Caco-2 (cell line): ENCODE data around the gene PNMT. TPM values are rescaled to one million over a fixed set of nuclear protein-coding genes. Genes with fewer than 3 reads are reported as not detected.
A peak's percentile ranks its signal among the peaks of the same experiment; 100 is the strongest.

Source experiments
- BruUV-seq: library from RNA; stranded (reverse); fragments of 400-500 nt; replicated peaks from 2 replicates; lab custom pipeline; 2021; lab: Mats Ljungman, UMichigan
- CTCF ChIA-PET: fragments of 300-600 bp; sonication (Branson Sonifier 250); formaldehyde crosslinking; loops from one replicate; lab custom pipeline; 2022; ENCODE audit warnings: antibody characterized with exemption; lab: Charles Lee
- POLR2A ChIA-PET: fragments of 300-600 bp; sonication (Branson Sonifier 250); formaldehyde crosslinking; loops from one replicate; lab custom pipeline; 2022; ENCODE audit warnings: antibody characterized with exemption; lab: Charles Lee
- DNase-seq, 2 experiments: peaks; one replicate each; pipeline versions ENCODE4 v3.0.0 to v3.0.0-alpha.2; 2020 to 2022
- H3K27me3 ChIP-seq: replicated peaks from 2 replicates; pipeline ENCODE4 v1.6.0; 2011; ENCODE audit warnings: low read length; ENCODE audit not compliant: control insufficient read depth, insufficient read depth
- H3K36me3 ChIP-seq: 2 replicates; pipeline ENCODE4 v1.5.1; 2011; ENCODE audit warnings: low read length; ENCODE audit not compliant: control insufficient read depth, insufficient read depth
- H3K4me1 ChIP-seq: fragments of 250-450 bp; sonication (Bioruptor Pico); 2 replicates; pipeline ENCODE4 v1.5.1; 2020; ENCODE audit warnings: mild to moderate bottlenecking
- H3K4me3 ChIP-seq: 2 replicates; pipeline ENCODE4 v1.5.1; 2011; ENCODE audit warnings: low read depth, mild to moderate bottlenecking, control low read depth, low read length
- H3K9me3 ChIP-seq: fragments of 250-450 bp; sonication (Bioruptor Pico); 2 replicates; pipeline ENCODE4 v1.5.1; 2020; ENCODE audit warnings: mild to moderate bottlenecking, moderate library complexity
- H3K27ac Mint-ChIP-seq: one replicate; pipeline ENCODE4 v1.8.0; 2022; ENCODE audit warnings: mixed read lengths; ENCODE audit not compliant: unreplicated experiment
- H3K27me3 Mint-ChIP-seq: one replicate; pipeline ENCODE4 v1.8.0; 2022; ENCODE audit warnings: mixed read lengths; ENCODE audit not compliant: insufficient read depth, unreplicated experiment
- H3K36me3 Mint-ChIP-seq: one replicate; pipeline ENCODE4 v1.8.0; 2022; ENCODE audit warnings: mild to moderate bottlenecking, mixed read lengths; ENCODE audit not compliant: insufficient read depth, unreplicated experiment
- H3K4me1 Mint-ChIP-seq: one replicate; pipeline ENCODE4 v1.8.0; 2022; ENCODE audit warnings: low read depth, mixed read lengths; ENCODE audit not compliant: unreplicated experiment
- H3K4me3 Mint-ChIP-seq: one replicate; pipeline ENCODE4 v1.8.0; 2022; ENCODE audit warnings: mild to moderate bottlenecking, moderate library complexity, mixed read lengths; ENCODE audit not compliant: unreplicated experiment
- H3K9me3 Mint-ChIP-seq: one replicate; pipeline ENCODE4 v1.8.0; 2022; ENCODE audit warnings: mixed read lengths; ENCODE audit not compliant: unreplicated experiment
- CTCF ChIP-seq, 2 experiments: fragments of 200-600 bp in 1 of 2; IDR thresholded peaks; 1 replicate in 1 of 2; 2 replicates in 1 of 2; pipeline versions ENCODE4 v1.5.1 to v1.8.0; 2011 to 2022; ENCODE audit warnings: antibody characterized with exemption in 1 of 2, control low read depth in 1 of 2, inconsistent platforms in 1 of 2, low read depth in 1 of 2, low read length in 1 of 2, mild to moderate bottlenecking in 1 of 2, moderate library complexity in 1 of 2; ENCODE audit not compliant: insufficient read depth in 1 of 2, severe bottlenecking in 1 of 2, unreplicated experiment in 1 of 2
- intact Hi-C: fragments of 100-400 bp; cut with micrococcal nuclease; formaldehyde crosslinking; loops from one replicate; pipeline ENCODE4 v1.10.0; 2022; ENCODE audit not compliant: unreplicated experiment
- total RNA-seq: library from RNA; stranded (reverse); gene quantifications from 2 replicates; pipeline ENCODE4 v1.2.3, GENCODE V29; 2022

The PNMT gene
- total RNA-seq, 1 experiment from 2014 or later: not detected

- no peak overlapping the region for H3K27ac Mint-ChIP-seq
Observed at GRCh38 chr17:39653316-39653661, 15.0 kb upstream of the PNMT start.

GRCh38 chr17:39653662-39654331 is 14.5 kb upstream of the PNMT start:
- peaks cover 18% of the 10 kb centered on the region for H3K4me1 Mint-ChIP-seq
- POLR2A ChIA-PET: no interaction called here
- TF ChIP-seq CTCF (IDR thresholded peaks at IDR 0.05; ENCODE audit: insufficient read depth in 1 of 2, low read depth in 1 of 2, low read length in 1 of 2, severe bottlenecking in 1 of 2, unreplicated experiment in 1 of 2): peak; percentile 76 to 81
- no peaks in the 10 kb centered on the region for H3K27me3 ChIP-seq
- DNase-seq: peak in 1 of 2 experiments; percentile 69
- no peak overlapping the region for H3K4me3 ChIP-seq
- H3K36me3 Mint-ChIP-seq: peaks cover 19% of the 10 kb centered on the region
- CTCF ChIA-PET: interaction anchor here (0.9 to 3.6 kb wide), 10 partner anchors 10 to 77 kb away, joined by 4 to 22 read pairs (median 5); partner anchors contain the start of genes MIEN1, PNMT, STARD3 and TCAP
- H3K27me3 Mint-ChIP-seq: no peaks in the 10 kb centered on the region
- intact Hi-C loops: no loop called here
- H3K27ac Mint-ChIP-seq: no peak overlapping the region
- H3K4me1 ChIP-seq: peaks cover 19% of the 10 kb centered on the region
- H3K4me3 Mint-ChIP-seq: no peak overlapping the region
- H3K9me3 Mint-ChIP-seq: no peaks in the 10 kb centered on the region
- H3K9me3 ChIP-seq: no peaks in the 10 kb centered on the region
- no TSS peak for BruUV-seq
- peaks cover 2% of the 10 kb centered on the region; the same call in 1 of the 2 replicates for H3K36me3 ChIP-seq

More at GRCh38 chr17:39653316-39653661, 15.0 kb upstream of the PNMT start:
- Histone ChIP-seq H3K4me1 (peaks cover 19% of the 10 kb centered on the region), H3K36me3 (peaks cover 2% of the 10 kb centered on the region; the same call in 1 of the 2 replicates), H3K9me3 (no peaks in the 10 kb centered on the region), H3K27me3 (no peaks in the 10 kb centered on the region), H3K4me3 (no peak overlapping the region)
- H3K27me3 Mint-ChIP-seq: no peaks in the 10 kb centered on the region
- ChIA-PET CTCF (interaction anchor here (0.6 to 3.6 kb wide), 10 partner anchors 10 to 113 kb away, joined by 3 to 22 read pairs (median 5); partner anchors contain the start of genes MIEN1, PNMT, STARD3 and TCAP), POLR2A (no interaction called here)
- no peak for TF ChIP-seq CTCF (IDR thresholded peaks at IDR 0.05; ENCODE audit: insufficient read depth in 1 of 2, low read depth in 1 of 2, low read length in 1 of 2, severe bottlenecking in 1 of 2, unreplicated experiment in 1 of 2)
- peaks cover 19% of the 10 kb centered on the region for H3K36me3 Mint-ChIP-seq
- peaks cover 18% of the 10 kb centered on the region for H3K4me1 Mint-ChIP-seq
- H3K9me3 Mint-ChIP-seq: no peaks in the 10 kb centered on the region
- no TSS peak for BruUV-seq
- H3K4me3 Mint-ChIP-seq: no peak overlapping the region
- DNase-seq: no peak
- intact Hi-C loops: no loop called here

GRCh38 chr17:39655105-39655504 is 13.1 kb upstream of the PNMT start:
- Histone ChIP-seq H3K4me1 (peaks cover 19% of the 10 kb centered on the region), H3K9me3 (no peaks in the 10 kb centered on the region), H3K27me3 (no peaks in the 10 kb centered on the region), H3K36me3 (peaks cover 2% of the 10 kb centered on the region; the same call in 1 of the 2 replicates), H3K4me3 (no peak overlapping the region)
- Mint-ChIP-seq H3K4me3 (no peak overlapping the region), H3K4me1 (peaks cover 18% of the 10 kb centered on the region), H3K27ac (no peak overlapping the region), H3K36me3 (peaks cover 19% of the 10 kb centered on the region), H3K27me3 (no peaks in the 10 kb centered on the region), H3K9me3 (no peaks in the 10 kb centered on the region)
- POLR2A ChIA-PET: no interaction called here
- no peak for TF ChIP-seq CTCF (IDR thresholded peaks at IDR 0.05; ENCODE audit: insufficient read depth in 1 of 2, low read depth in 1 of 2, low read length in 1 of 2, severe bottlenecking in 1 of 2, unreplicated experiment in 1 of 2)
- intact Hi-C loops: no loop called here
- CTCF ChIA-PET: interaction anchor here (0.7 to 3.6 kb wide), 7 partner anchors 8 to 33 kb away, joined by 3 to 22 read pairs (median 4); partner anchors contain the start of gene TCAP
- DNase-seq: no peak
- BruUV-seq: no TSS peak
